GM12878 (cell line): ENCODE results near the gene LTBP3. TPM values are rescaled to one million over a fixed set of nuclear protein-coding genes. Genes with fewer than 3 reads are reported as not detected.

Source experiments
- ATAC-seq: fragments of 200-7000 bp; cut with Tn5 transposase; 3 replicates; pipeline ENCODE4 v1.9.1; 2020; ENCODE audit warnings: mild to moderate bottlenecking, moderate library complexity
- BruUV-seq: library from RNA; stranded (reverse); fragments of 400-500 nt; replicated peaks from 2 replicates; lab custom pipeline; 2021; lab: Mats Ljungman, UMichigan
- CTCF ChIA-PET: fragments of 300-600 bp; sonication (Branson Sonifier 250); formaldehyde crosslinking; extraction: SDS; loops from one replicate; lab custom pipeline; 2021; ENCODE audit warnings: inconsistent platforms; lab: Yijun Ruan, JAX
- POLR2A ChIA-PET: fragments of 350-600 bp; formaldehyde crosslinking; extraction: SDS; loops from one replicate; lab custom pipeline; 2021; ENCODE audit warnings: inconsistent platforms; lab: Charles Lee
- RAD21 ChIA-PET: fragments of 300-600 bp; sonication (Branson Sonifier 250); formaldehyde crosslinking; loops from one replicate; lab custom pipeline; 2023; ENCODE audit warnings: antibody characterized with exemption; ENCODE audit not compliant: unreplicated experiment; lab: Charles Lee
- SMC1A ChIA-PET: fragments of 300-600 bp; sonication (Branson Sonifier 250); formaldehyde crosslinking; loops from one replicate; lab custom pipeline; 2023; ENCODE audit not compliant: unreplicated experiment, uncharacterized antibody; lab: Charles Lee
- DNase-seq: peaks from one replicate; pipeline ENCODE4 v3.0.0-alpha.2; 2011; ENCODE audit warnings: low read depth, low spot score
- FAIRE-seq: peaks from 3 replicates; lab custom pipeline; 2011; peaks lifted over from hg19 to GRCh38; lab: Jason Lieb, UNC
- H2AFZ ChIP-seq: 2 replicates; pipeline ENCODE4 v1.6.0; 2011; ENCODE audit warnings: low read depth, low read length, control low read depth; ENCODE audit not compliant: control insufficient read depth
- H3K27ac ChIP-seq: 2 replicates; pipeline ENCODE4 v1.5.1; 2011; ENCODE audit warnings: control low read depth; ENCODE audit not compliant: control insufficient read depth, insufficient read depth
- H3K27me3 ChIP-seq, 2 experiments: replicated peaks in 1 of 2; 2 replicates each; pipeline versions ENCODE4 v1.6.0 to v1.6.1; 2011; ENCODE audit warnings: low read length in 1 of 2; ENCODE audit not compliant: control insufficient read depth in 2 of 2, insufficient read depth in 2 of 2
- H3K36me3 ChIP-seq, 2 experiments: 2 replicates each; pipeline ENCODE4 v1.5.1; 2011; ENCODE audit warnings: low read length in 1 of 2; ENCODE audit not compliant: control insufficient read depth in 2 of 2, insufficient read depth in 2 of 2
- H3K4me1 ChIP-seq: 2 replicates; pipeline ENCODE4 v1.6.1; 2011; ENCODE audit warnings: mild to moderate bottlenecking, low read length, moderate library complexity, mixed read lengths; ENCODE audit not compliant: control insufficient read depth, insufficient read depth
- H3K4me2 ChIP-seq: 2 replicates; pipeline ENCODE4 v1.6.0; 2011; ENCODE audit warnings: control low read depth; ENCODE audit not compliant: control insufficient read depth, insufficient read depth
- H3K4me3 ChIP-seq: fragments of 200-600 bp; sonication (generic); 2 replicates; pipeline ENCODE4 v1.5.1; 2016
- H3K79me2 ChIP-seq: 2 replicates; pipeline ENCODE4 v1.6.0; 2011; ENCODE audit warnings: low read length; ENCODE audit not compliant: control insufficient read depth, insufficient read depth
- H3K9ac ChIP-seq: 2 replicates; pipeline ENCODE4 v1.8.0; 2011; ENCODE audit warnings: low read length, control low read depth, mixed read lengths; ENCODE audit not compliant: control insufficient read depth, insufficient read depth
- H3K9me3 ChIP-seq: replicated peaks from 3 replicates; pipeline ENCODE4 v1.5.1; 2011; ENCODE audit warnings: mild to moderate bottlenecking, low read length; ENCODE audit not compliant: control insufficient read depth, insufficient read depth
- H4K20me1 ChIP-seq: 2 replicates; pipeline ENCODE4 v1.6.0; 2011; ENCODE audit not compliant: control insufficient read depth, insufficient read depth
- BCLAF1 ChIP-seq: fragments of 450-650 bp; IDR thresholded peaks from 2 replicates; pipeline ENCODE4 v1.6.1; 2017; ENCODE audit warnings: antibody characterized with exemption, mild to moderate bottlenecking, moderate library complexity
- BRCA1 ChIP-seq: IDR thresholded peaks from 2 replicates; pipeline ENCODE4 v1.6.1; 2011; ENCODE audit warnings: low read depth, low read length, improper control_type of control experiment
- CBX5 ChIP-seq: sonication (generic); IDR thresholded peaks from 2 replicates; pipeline ENCODE4 v1.6.1; 2016; ENCODE audit warnings: low read depth, moderate library complexity, mild to moderate bottlenecking, inconsistent platforms
- FOXM1 ChIP-seq: IDR thresholded peaks from 2 replicates; pipeline ENCODE4 v1.6.1; 2012; ENCODE audit warnings: low read depth, mild to moderate bottlenecking, inconsistent platforms, low read length, moderate library complexity
- HCFC1 ChIP-seq: fragments of 150-350 bp; IDR thresholded peaks from 2 replicates; pipeline ENCODE4 v1.6.1; 2014; ENCODE audit warnings: low read length
- JUND ChIP-seq: IDR thresholded peaks from 2 replicates; pipeline ENCODE4 v1.6.1; 2012; ENCODE audit warnings: low read depth, mild to moderate bottlenecking, low read length, improper control_type of control experiment, moderate library complexity
- NBN ChIP-seq: fragments of 450-650 bp; IDR thresholded peaks from 2 replicates; pipeline ENCODE4 v1.6.1; 2016
- NFYA ChIP-seq: IDR thresholded peaks from 2 replicates; pipeline ENCODE4 v1.6.1; 2011; ENCODE audit warnings: low read depth, mild to moderate bottlenecking, low read length, improper control_type of control experiment, borderline replicate concordance
- NKRF ChIP-seq: fragments of 450-650 bp; conservative IDR thresholded peaks from 2 replicates; pipeline ENCODE4 v1.6.1; 2017; ENCODE audit warnings: mild to moderate bottlenecking, moderate library complexity
- POLR2A ChIP-seq: IDR thresholded peaks from 2 replicates; pipeline ENCODE4 v1.6.1; 2011; ENCODE audit warnings: low read depth, mild to moderate bottlenecking, low read length
- RELA ChIP-seq: fragments of 450-650 bp; IDR thresholded peaks from 2 replicates; pipeline ENCODE4 v1.8.0; 2014; ENCODE audit warnings: borderline replicate concordance; ENCODE audit not compliant: partially characterized antibody
- TCF3 ChIP-seq: IDR thresholded peaks from 2 replicates; pipeline ENCODE4 v1.6.1; 2012; ENCODE audit warnings: low read depth, mild to moderate bottlenecking, low read length, borderline replicate concordance; ENCODE audit not compliant: insufficient read depth
- YBX1 ChIP-seq: fragments of 450-650 bp; IDR thresholded peaks from 2 replicates; pipeline ENCODE4 v1.6.1; 2016; ENCODE audit warnings: antibody characterized with exemption
- WGBS: methylation state at CpG from one replicate; pipeline ENCODE4 v1.1.6; 2016; ENCODE audit warnings: low lambda C conversion rate; ENCODE audit not compliant: insufficient replicate concordance, insufficient coverage; ENCODE audit errors: missing lambda C conversion rate; 5-methylcytosine and 5-hydroxymethylcytosine counted together
- in situ Hi-C: fragments of 300-500 bp; cut with MboI; formaldehyde crosslinking; loops from 9 replicates; pipeline ENCODE4 v1.14.3; 2018; ENCODE audit warnings: mixed read lengths
- intact Hi-C: fragments of 100-400 bp; cut with micrococcal nuclease; formaldehyde crosslinking; loops from one replicate; pipeline ENCODE4 v1.14.2; 2022; ENCODE audit not compliant: unreplicated experiment
- polyA plus RNA-seq, 11 experiments: library from polyadenylated mRNA; depleted of rRNA in 4 of 11; unstranded in 6 of 11; stranded (reverse) in 5 of 11; fragments of >200 nt; fragmentation: Nextera tagmentation in 4 of 11; fragmentation: Illumina TruSeq in 1 of 11; extraction: Ambion mirVana in 4 of 11; extraction: Trizol in 1 of 11; gene quantifications; 1 replicate in 1 of 11; 2 replicates in 10 of 11; pipeline versions ENCODE4 v1.2.1 to v1.2.3, GENCODE V29; 2011 to 2016; ENCODE audit warnings: inconsistent platforms in 2 of 11, missing spikeins in 2 of 11, low read depth in 1 of 11
- total RNA-seq, 4 experiments: library from RNA; depleted of rRNA in 3 of 4; stranded (reverse); fragments of >200 nt in 3 of 4; fragmentation: Illumina TruSeq in 1 of 4; extraction: Trizol in 1 of 4; gene quantifications; 2 replicates each; pipeline versions ENCODE4 v1.2.1 to v1.2.3, GENCODE V29; 2013 to 2021

Gene LTBP3
- total and polyA plus RNA-seq, 10 of the 15 experiments (the other 5 are each of a cell fraction or from before 2014, with no cell fraction given) = 2.2 to 12.2 (median 6.2) TPM; not detected in 2

- ChIA-PET CTCF (interaction anchor here (5.7 kb wide), 1 partner anchor 9 kb away, joined by 130 read pairs; no protein-coding TSS in a partner anchor), POLR2A (interaction anchor here (0.5 to 4.9 kb wide), 3 partner anchors 9 to 613 kb away, joined by 3 to 129 read pairs (median 34); partner anchors contain the start of genes MAP3K11 and PCNX3), SMC1A (interaction anchor here (0.6 to 4.2 kb wide), 2 partner anchors 9 to 15 kb away, joined by 3 to 93 read pairs; no protein-coding TSS in a partner anchor), RAD21 (interaction anchor here (0.9 to 4.0 kb wide), 2 partner anchors 9 to 37 kb away, joined by 3 to 132 read pairs; no protein-coding TSS in a partner anchor)
- FAIRE-seq (no peak), ATAC-seq (no peak), DNase-seq (no peak)
- Histone ChIP-seq H3K36me3 (peaks cover 5 to 15% of the 10 kb centered on the region in 2 experiments; a peak in 3 of 4 replicates), H3K9ac (no peak overlapping the region), H2AFZ (no peak overlapping the region), H3K4me2 (no peak overlapping the region), H3K4me1 (peaks cover 17% of the 10 kb centered on the region), H3K4me3 (0 out of 2 replicates have a peak overlapping the region, but pooled peaks have one; percentile 1), H3K79me2 (peaks cover 46% of the 10 kb centered on the region), H3K27me3 (no peaks in the 10 kb centered on the region), H3K9me3 (no peaks in the 10 kb centered on the region), H3K27ac (no peak overlapping the region; the same call in 1 of the 2 replicates), H4K20me1 (no peaks in the 10 kb centered on the region; the same call in 1 of the 2 replicates)
- 97% methylated on average over 3 of the region's 3 CpGs for WGBS
- peak; percentile 40; the same call in 1 of the 2 replicates for TF ChIP-seq POLR2A
- TF ChIP-seq NBN = no peak
- TF ChIP-seq RELA = no peak
- TF ChIP-seq BRCA1 = no peak
- no peak for TF ChIP-seq FOXM1
- BruUV-seq = no TSS peak
- intact Hi-C loops = no loop called here
- in situ Hi-C loops = no loop called here
These were observed 20.5 kb upstream of the LTBP3 start for GRCh38 chr11:65578667-65579066.

- Histone ChIP-seq H3K27ac (peak overlapping the region; percentile 96), H3K9ac (peak overlapping the region; percentile 88), H3K79me2 (peaks cover 51% of the 10 kb centered on the region), H4K20me1 (no peaks in the 10 kb centered on the region; the same call in 1 of the 2 replicates), H3K36me3 (peaks cover 5 to 15% of the 10 kb centered on the region in 2 experiments; a peak in 3 of 4 replicates), H3K4me3 (0 out of 2 replicates have a peak overlapping the region, but pooled peaks have one; percentile 97), H2AFZ (no peak overlapping the region), H3K27me3 (no peaks in the 10 kb centered on the region), H3K4me2 (peak overlapping the region; percentile 100), H3K4me1 (peaks cover 22% of the 10 kb centered on the region), H3K9me3 (no peaks in the 10 kb centered on the region)
- no TSS peak for BruUV-seq
- FAIRE-seq = no peak
- ATAC-seq = no peak
- ChIA-PET CTCF (interaction anchor here (1.1 to 5.7 kb wide), 2 partner anchors 10 to 16 kb away, joined by 3 to 130 read pairs; no protein-coding TSS in a partner anchor), RAD21 (interaction anchor here (0.9 to 4.0 kb wide), 2 partner anchors 10 to 37 kb away, joined by 3 to 132 read pairs; no protein-coding TSS in a partner anchor), SMC1A (interaction anchor here (0.6 to 4.2 kb wide), 3 partner anchors 10 to 25 kb away, joined by 3 to 93 read pairs (median 3); no protein-coding TSS in a partner anchor), POLR2A (interaction anchor here (0.7 to 4.9 kb wide), 3 partner anchors 10 to 36 kb away, joined by 4 to 129 read pairs (median 34); partner anchors contain the start of genes MAP3K11 and PCNX3)
- no peak for DNase-seq
- WGBS = 85% methylated on average over 7 of the region's 7 CpGs
- intact Hi-C loops = no loop called here
- in situ Hi-C loops = no loop called here
- TF ChIP-seq NFYA = no peak
- TF ChIP-seq CBX5 = no peak
- no peak for TF ChIP-seq JUND
- TF ChIP-seq TCF3 = no peak
- TF ChIP-seq BCLAF1 = no peak
- no peak for TF ChIP-seq HCFC1
- TF ChIP-seq NKRF = no peak
- no peak for TF ChIP-seq YBX1
These were observed 20.0 kb upstream of the LTBP3 start for GRCh38 chr11:65578134-65578533.
